Keratinocyte (primary cell): ENCODE measurements around the gene NCEH1. TPM values are rescaled to one million over a fixed set of nuclear protein-coding genes. Genes with fewer than 3 reads are reported as not detected.

Source experiments
- DNase-seq: peaks from one replicate; pipeline ENCODE4 v3.0.0-alpha.2; 2011; ENCODE audit warnings: low read depth, missing footprints, low spot score
- FAIRE-seq: peaks from 2 replicates; lab custom pipeline; 2011; peaks lifted over from hg19 to GRCh38; lab: Jason Lieb, UNC
- H2AFZ ChIP-seq: 2 replicates; pipeline ENCODE4 v1.6.0; 2012; ENCODE audit warnings: low read length, control low read depth, inconsistent platforms; ENCODE audit not compliant: control insufficient read depth
- H3K27ac ChIP-seq: 2 replicates; pipeline ENCODE4 v1.5.1; 2011; ENCODE audit warnings: low read length; ENCODE audit not compliant: control insufficient read depth, insufficient read depth
- H3K27me3 ChIP-seq: 3 replicates; pipeline ENCODE4 v1.6.0; 2011; ENCODE audit warnings: low read length; ENCODE audit not compliant: control insufficient read depth, insufficient read depth; ENCODE audit errors: extremely low read depth
- H3K36me3 ChIP-seq, 2 experiments: 2 replicates in 1 of 2; 3 replicates in 1 of 2; pipeline ENCODE4 v1.5.1; 2011; ENCODE audit warnings: low read length in 2 of 2, mild to moderate bottlenecking in 1 of 2; ENCODE audit not compliant: control insufficient read depth in 2 of 2, insufficient read depth in 2 of 2; ENCODE audit errors: extremely low read depth in 1 of 2
- H3K4me1 ChIP-seq: 3 replicates; pipeline ENCODE4 v1.5.1; 2011; ENCODE audit warnings: low read length; ENCODE audit not compliant: control insufficient read depth, insufficient read depth; ENCODE audit errors: extremely low read depth
- H3K4me2 ChIP-seq: 3 replicates; pipeline ENCODE4 v1.6.0; 2011; ENCODE audit warnings: low read depth, low read length; ENCODE audit not compliant: control insufficient read depth, insufficient read depth; ENCODE audit errors: extremely low read depth
- H3K4me3 ChIP-seq, 3 experiments: fragments of 200-600 bp in 1 of 3; sonication (generic) in 1 of 3; 2 replicates in 2 of 3; 3 replicates in 1 of 3; pipeline ENCODE4 v1.5.1; 2011 to 2016; ENCODE audit warnings: low read length in 3 of 3, mild to moderate bottlenecking in 3 of 3, control low read depth in 2 of 3, inconsistent platforms in 1 of 3, low read depth in 1 of 3, mixed read lengths in 1 of 3, mixed run types in 1 of 3, moderate library complexity in 1 of 3; ENCODE audit not compliant: control insufficient read depth in 2 of 3, insufficient read depth in 2 of 3; ENCODE audit errors: extremely low read depth in 1 of 3
- H3K79me2 ChIP-seq: 2 replicates; pipeline ENCODE4 v1.6.0; 2012; ENCODE audit warnings: low read length; ENCODE audit not compliant: control insufficient read depth, insufficient read depth
- H3K9ac ChIP-seq: 3 replicates; pipeline ENCODE4 v1.6.0; 2011; ENCODE audit warnings: low read length; ENCODE audit not compliant: control insufficient read depth, insufficient read depth; ENCODE audit errors: extremely low read depth
- H3K9me1 ChIP-seq: 3 replicates; pipeline ENCODE4 v1.6.0; 2011; ENCODE audit warnings: low read length; ENCODE audit not compliant: control insufficient read depth, insufficient read depth; ENCODE audit errors: extremely low read depth
- H3K9me3 ChIP-seq: 2 replicates; pipeline ENCODE4 v1.5.1; 2012; ENCODE audit warnings: low read depth, low read length; ENCODE audit not compliant: control insufficient read depth
- H4K20me1 ChIP-seq: 3 replicates; pipeline ENCODE4 v1.6.0; 2011; ENCODE audit warnings: low read length; ENCODE audit not compliant: control insufficient read depth, insufficient read depth; ENCODE audit errors: extremely low read depth
- CTCF ChIP-seq, 3 experiments: IDR thresholded peaks in 1 of 3; conservative IDR thresholded peaks in 1 of 3; optimal IDR thresholded peaks in 1 of 3; 2 replicates in 2 of 3; 3 replicates in 1 of 3; pipeline versions ENCODE3 to v1.5.1; 2011; ENCODE audit warnings: low read length in 3 of 3, mild to moderate bottlenecking in 3 of 3, moderate library complexity in 2 of 3, control low read depth in 1 of 3, inconsistent platforms in 1 of 3; ENCODE audit not compliant: insufficient read depth in 2 of 3; ENCODE audit errors: extremely low read depth in 1 of 3
- EZH2 ChIP-seq: IDR thresholded peaks from one replicate; pipeline ENCODE4 v1.6.1; 2012; ENCODE audit warnings: inconsistent platforms, mild to moderate bottlenecking, low read length, moderate library complexity
- dilution Hi-C: fragments of 300-500 bp; cut with MboI; formaldehyde crosslinking; loops from one replicate; pipeline ENCODE4 v1.7.0; 2020; ENCODE audit warnings: low sequenced_read_pairs; ENCODE audit not compliant: extremely low pct_ligation_motif_present
- polyA plus RNA-seq, 5 experiments: library from polyadenylated mRNA; depleted of rRNA in 3 of 5; stranded (reverse) in 3 of 5; stranded (forward) in 1 of 5; unstranded in 1 of 5; fragments of >200 nt; gene quantifications; 1 replicate in 1 of 5; 2 replicates in 3 of 5; 3 replicates in 1 of 5; pipeline versions ENCODE4 v1.2.1 to v1.2.3, GENCODE V29; 2011 to 2012; ENCODE audit warnings: missing spikeins in 2 of 5, low read depth in 1 of 5, low replicate concordance in 1 of 5

Gene NCEH1
- polyA plus RNA-seq, 1 donor (not counting 4 experiments of a cell fraction or from before 2014, with no cell fraction given): 13.2 TPM

GRCh38 chr3:172641291-172641690, 69.6 kb downstream of the NCEH1 start:
- peaks cover 3% of the 10 kb centered on the region for H3K4me1 ChIP-seq
- dilution Hi-C loops: no loop called here
- no peaks in the 10 kb centered on the region for H3K27me3 ChIP-seq
- no peaks in the 10 kb centered on the region for H3K9me1 ChIP-seq
- no peak overlapping the region for H3K4me3 ChIP-seq
- FAIRE-seq: no peak
- no peak overlapping the region for H2AFZ ChIP-seq
- TF ChIP-seq EZH2 (no peak), CTCF (optimal IDR thresholded peaks at IDR 0.05 in 1 of 3, IDR thresholded peaks at IDR 0.05 in 1 of 3, conservative IDR thresholded peaks at IDR 0.05 in 1 of 3; ENCODE audit: extremely low read depth in 1 of 3, insufficient read depth in 2 of 3, low read length in 3 of 3) (no peak)
- no peaks in the 10 kb centered on the region for H3K9me3 ChIP-seq
- no peak overlapping the region for H3K9ac ChIP-seq
- H3K27ac ChIP-seq: no peak overlapping the region
- no peaks in the 10 kb centered on the region for H3K79me2 ChIP-seq
- DNase-seq: no peak
- H3K36me3 ChIP-seq: peaks cover 2 to 3% of the 10 kb centered on the region in 2 experiments
- H3K4me2 ChIP-seq: no peak overlapping the region
- H4K20me1 ChIP-seq: no peaks in the 10 kb centered on the region

- Histone ChIP-seq H3K27ac (no peak overlapping the region), H4K20me1 (no peaks in the 10 kb centered on the region), H2AFZ (no peak overlapping the region), H3K9me3 (no peaks in the 10 kb centered on the region), H3K4me3 (no peak overlapping the region), H3K27me3 (no peaks in the 10 kb centered on the region), H3K36me3 (peaks cover 2 to 3% of the 10 kb centered on the region in 2 experiments), H3K79me2 (no peaks in the 10 kb centered on the region), H3K9me1 (no peaks in the 10 kb centered on the region), H3K4me2 (no peak overlapping the region), H3K9ac (no peak overlapping the region), H3K4me1 (peaks cover 3% of the 10 kb centered on the region)
- FAIRE-seq (no peak), DNase-seq (no peak)
- TF ChIP-seq CTCF (optimal IDR thresholded peaks at IDR 0.05 in 1 of 3, IDR thresholded peaks at IDR 0.05 in 1 of 3, conservative IDR thresholded peaks at IDR 0.05 in 1 of 3; ENCODE audit: extremely low read depth in 1 of 3, insufficient read depth in 2 of 3, low read length in 3 of 3): no peak
- TF ChIP-seq EZH2: no peak
- dilution Hi-C loops: no loop called here
These were observed 70.1 kb downstream of the NCEH1 start for GRCh38 chr3:172640751-172641150.
